ENCODE measurements around the gene USP17L28. TPM values are rescaled to one million over a fixed set of nuclear protein-coding genes. Genes with fewer than 3 reads are reported as not detected.
"Not testable (repeated sequence)": the region's sequence is repeated elsewhere in the genome, so short reads cannot be mapped to it uniquely, and the experiment has no call there.

The USP17L28 gene
- total RNA-seq: not detected
- long read RNA-seq: 0 reads

GRCh38 chr4:9348593-9348992, at the start of gene USP17L28:
Gene USP17L28, plus strand, starts transcription at chr4:9348893. Its CDS starts 0 bp downstream, at chr4:9348893.
- WGBS (ENCODE audit: insufficient coverage, low coverage, low lambda C conversion rate, missing lambda C conversion rate): no CpG with 5 or more reads among the region's 15 CpGs
- DNase-seq; ATAC-seq; H3K4me3 ChIP-seq; H3K36me3 ChIP-seq; H3K4me1 ChIP-seq; intact Hi-C loops (cut with DNase I); H3K9me3 ChIP-seq; H3K27ac ChIP-seq; H3K27me3 ChIP-seq: not testable (repeated sequence)

- WGBS (ENCODE audit: insufficient coverage, low coverage, low lambda C conversion rate, missing lambda C conversion rate): 59% methylated on average over 5 of the region's 13 CpGs
- not testable (repeated sequence) for H3K4me1 ChIP-seq, DNase-seq
Observed at GRCh38 chr4:9324191-9324590, 24.5 kb upstream of the USP17L28 start.

GRCh38 chr4:9324865-9325264, 23.8 kb upstream of the USP17L28 start, which contains the start of gene USP17L24:
Gene USP17L24, plus strand, starts transcription at chr4:9325165. Its CDS starts 0 bp downstream, at chr4:9325165.
- DNase-seq; H3K36me3 ChIP-seq; H3K4me3 ChIP-seq; H3K27me3 ChIP-seq; H3K4me1 ChIP-seq; H3K27ac ChIP-seq; H3K9me3 ChIP-seq; intact Hi-C loops (cut with DNase I); ATAC-seq: not testable (repeated sequence)
- no CpG with 5 or more reads among the region's 15 CpGs for WGBS (ENCODE audit: insufficient coverage, low coverage, low lambda C conversion rate, missing lambda C conversion rate)

More at GRCh38 chr4:9324191-9324590, 24.5 kb upstream of the USP17L28 start:
- H3K27me3 ChIP-seq; H3K36me3 ChIP-seq; H3K27ac ChIP-seq; H3K9me3 ChIP-seq; ATAC-seq; H3K4me3 ChIP-seq; intact Hi-C loops (cut with DNase I): not testable (repeated sequence)

- ATAC-seq; H3K4me1 ChIP-seq; intact Hi-C loops (cut with DNase I); H3K36me3 ChIP-seq; H3K27me3 ChIP-seq; H3K9me3 ChIP-seq; H3K4me3 ChIP-seq; H3K27ac ChIP-seq; DNase-seq: not testable (repeated sequence)
- WGBS (ENCODE audit: insufficient coverage, low coverage, low lambda C conversion rate, missing lambda C conversion rate): no CpG with 5 or more reads among the region's 15 CpGs
Observed at GRCh38 chr4:9329611-9330010, 19.1 kb upstream of the USP17L28 start, which contains the start of gene USP17L25. Gene USP17L25, plus strand, starts transcription at chr4:9329911. Its CDS starts 0 bp downstream, at chr4:9329911.

- H3K4me1 ChIP-seq; DNase-seq; H3K9me3 ChIP-seq; ATAC-seq; H3K27ac ChIP-seq; H3K36me3 ChIP-seq; intact Hi-C loops (cut with DNase I); H3K27me3 ChIP-seq; H3K4me3 ChIP-seq: not testable (repeated sequence)
- no CpG with 5 or more reads among the region's 15 CpGs for WGBS (ENCODE audit: insufficient coverage, low coverage, low lambda C conversion rate, missing lambda C conversion rate)
Observed at GRCh38 chr4:9334358-9334757, 14.3 kb upstream of the USP17L28 start, which contains the start of gene USP17L26. Gene USP17L26, plus strand, starts transcription at chr4:9334658. Its CDS starts 0 bp downstream, at chr4:9334658.

GRCh38 chr4:9339103-9339502, 9.6 kb upstream of the USP17L28 start, which contains the start of gene USP17L5:
Gene USP17L5, plus strand, starts transcription at chr4:9339403. Its CDS starts 0 bp downstream, at chr4:9339403.
- H3K36me3 ChIP-seq; H3K9me3 ChIP-seq; DNase-seq; H3K4me1 ChIP-seq; H3K4me3 ChIP-seq; intact Hi-C loops (cut with DNase I); ATAC-seq; H3K27ac ChIP-seq; H3K27me3 ChIP-seq: not testable (repeated sequence)
- WGBS (ENCODE audit: insufficient coverage, low coverage, low lambda C conversion rate, missing lambda C conversion rate): no CpG with 5 or more reads among the region's 15 CpGs

- H3K36me3 ChIP-seq; DNase-seq; H3K27me3 ChIP-seq; H3K27ac ChIP-seq; ATAC-seq; H3K9me3 ChIP-seq; intact Hi-C loops (cut with DNase I); H3K4me3 ChIP-seq; H3K4me1 ChIP-seq: not testable (repeated sequence)
- WGBS (ENCODE audit: insufficient coverage, low coverage, low lambda C conversion rate, missing lambda C conversion rate): no CpG with 5 or more reads among the region's 15 CpGs
Observed at GRCh38 chr4:9343848-9344247, 4.8 kb upstream of the USP17L28 start, which contains the start of gene USP17L27. Gene USP17L27, plus strand, starts transcription at chr4:9344148. Its CDS starts 0 bp downstream, at chr4:9344148.

GRCh38 chr4:9350866-9351265, 2.2 kb downstream of the USP17L28 start:
- no CpG with 5 or more reads among the region's 18 CpGs for WGBS (ENCODE audit: insufficient coverage, low coverage, low lambda C conversion rate, missing lambda C conversion rate)
- H3K27me3 ChIP-seq; H3K4me1 ChIP-seq; ATAC-seq; intact Hi-C loops (cut with DNase I); H3K9me3 ChIP-seq; H3K27ac ChIP-seq; H3K4me3 ChIP-seq; DNase-seq; H3K36me3 ChIP-seq: not testable (repeated sequence)

GRCh38 chr4:9353338-9353737, 4.6 kb downstream of the USP17L28 start, which contains the start of gene USP17L29:
Gene USP17L29, plus strand, starts transcription at chr4:9353638. Its CDS starts 0 bp downstream, at chr4:9353638.
- H3K27me3 ChIP-seq; H3K36me3 ChIP-seq; H3K9me3 ChIP-seq; H3K4me1 ChIP-seq; H3K4me3 ChIP-seq; ATAC-seq; DNase-seq; intact Hi-C loops (cut with DNase I); H3K27ac ChIP-seq: not testable (repeated sequence)
- WGBS (ENCODE audit: insufficient coverage, low coverage, low lambda C conversion rate, missing lambda C conversion rate): no CpG with 5 or more reads among the region's 15 CpGs

- intact Hi-C loops (cut with DNase I): not testable (repeated sequence)
- no CpG with 5 or more reads among the region's 15 CpGs for WGBS (ENCODE audit: insufficient coverage, low coverage, low lambda C conversion rate, missing lambda C conversion rate)
Observed at GRCh38 chr4:9362829-9363228, 14.1 kb downstream of the USP17L28 start, which contains the start of gene USP17L30. Gene USP17L30, plus strand, starts transcription at chr4:9363129. Its CDS starts 0 bp downstream, at chr4:9363129.

GRCh38 chr4:9379881-9380280, 31.2 kb downstream of the USP17L28 start:
- H3K27me3 ChIP-seq; H3K36me3 ChIP-seq; DNase-seq; H3K4me3 ChIP-seq; ATAC-seq; H3K27ac ChIP-seq; H3K4me1 ChIP-seq; intact Hi-C loops (cut with DNase I); H3K9me3 ChIP-seq: not testable (repeated sequence)
- WGBS (ENCODE audit: insufficient coverage, low coverage, low lambda C conversion rate, missing lambda C conversion rate): no CpG with 5 or more reads among the region's 1 CpG

More at GRCh38 chr4:9362829-9363228, 14.1 kb downstream of the USP17L28 start, which contains the start of gene USP17L30:
- not testable (repeated sequence) for H3K27me3 ChIP-seq, H3K27ac ChIP-seq, H3K4me3 ChIP-seq, H3K36me3 ChIP-seq, ATAC-seq, H3K9me3 ChIP-seq, DNase-seq, H3K4me1 ChIP-seq

Measured in right lobe of liver (tissue), 6 donors.